ENCODE measurements around the gene CPSF4L. TPM values are rescaled to one million over a fixed set of nuclear protein-coding genes. Genes with fewer than 3 reads are reported as not detected.

Gene CPSF4L
- total and polyA plus RNA-seq, 2 of the 13 experiments (the other 11 are each of a cell fraction or from before 2014, with no cell fraction given), result 0.73 to 1.6 TPM

DNA sequence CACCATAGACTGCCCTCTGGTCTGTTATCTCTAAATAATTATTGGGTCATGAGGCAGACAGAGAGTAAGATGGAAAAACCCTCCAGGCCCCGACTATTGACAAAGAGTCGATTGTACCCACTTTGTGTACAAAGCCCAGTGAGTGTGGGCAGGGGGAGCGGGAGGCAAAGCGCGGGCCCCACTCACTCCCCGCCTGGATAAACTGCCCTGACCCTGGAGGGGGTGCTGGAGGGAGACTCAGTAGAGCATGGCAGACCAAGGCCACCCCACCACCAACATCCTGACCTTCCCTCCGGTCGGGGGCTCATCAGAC lies 11.2 kb upstream of the CPSF4L start (continued):
- peak; percentile 84; the same call in 1 of the 2 replicates for TF ChIP-seq TFDP1 (CRISPR knock-in tag; IDR thresholded peaks at IDR 0.05; ENCODE audit: borderline replicate concordance)
- TF ChIP-seq ZNF780A (CRISPR knock-in tag; IDR thresholded peaks at IDR 0.05), result no peak
- no peak for TF ChIP-seq SCMH1 (CRISPR knock-in tag; IDR thresholded peaks at IDR 0.05; ENCODE audit: borderline replicate concordance)
- 0 out of 2 replicates have a peak, but pooled peaks have one; percentile 16 for TF ChIP-seq ZNF12 (CRISPR knock-in tag; IDR thresholded peaks at IDR 0.05)
- no peak for TF ChIP-seq ZNF619 (CRISPR knock-in tag; IDR thresholded peaks at IDR 0.05)
- no peak for TF ChIP-seq ZNF160 (CRISPR knock-in tag; IDR thresholded peaks at IDR 0.05)
- peak; percentile 71; the same call in 1 of the 2 replicates for TF ChIP-seq MIXL1 (CRISPR knock-in tag; IDR thresholded peaks at IDR 0.05)
- no peak for TF ChIP-seq ZNF616 (CRISPR knock-in tag; IDR thresholded peaks at IDR 0.05; ENCODE audit: low read depth)
- no peak for TF ChIP-seq ZNF784 (CRISPR knock-in tag; IDR thresholded peaks at IDR 0.05; ENCODE audit: borderline replicate concordance)
- peak; percentile 88 for TF ChIP-seq TFDP2 (CRISPR knock-in tag; IDR thresholded peaks at IDR 0.05)
- peak; percentile 73 for TF ChIP-seq TCF7 (IDR thresholded peaks at IDR 0.05; ENCODE audit: low read depth)
- TF ChIP-seq HNF4G (IDR thresholded peaks at IDR 0.05; ENCODE audit: borderline replicate concordance, low read depth, low read length), result peak; percentile 67; the same call in 1 of the 2 replicates
- peak; percentile 79; the same call in 1 of the 2 replicates for TF ChIP-seq HNF4G (CRISPR knock-in tag; IDR thresholded peaks at IDR 0.05; ENCODE audit: borderline replicate concordance, low read depth)
- peak; percentile 61; the same call in 1 of the 2 replicates for TF ChIP-seq SMAD3 (CRISPR knock-in tag; IDR thresholded peaks at IDR 0.05)
- peak; percentile 66; the same call in 1 of the 2 replicates for TF ChIP-seq E2F2 (CRISPR knock-in tag; IDR thresholded peaks at IDR 0.05; ENCODE audit: borderline replicate concordance)
- peak; percentile 84; the same call in 1 of the 2 replicates for TF ChIP-seq RERE (CRISPR knock-in tag; IDR thresholded peaks at IDR 0.05; ENCODE audit: low read depth)
- 0 out of 2 replicates have a peak, but pooled peaks have one; percentile 46 for TF ChIP-seq ZSCAN29 (CRISPR knock-in tag; conservative IDR thresholded peaks at IDR 0.05)
- TF ChIP-seq ZNF740 (CRISPR knock-in tag; IDR thresholded peaks at IDR 0.05), result peak; percentile 88
- TF ChIP-seq CREM (IDR thresholded peaks at IDR 0.05), result peak; percentile 83
- no peak for TF ChIP-seq CREM (CRISPR knock-in tag; IDR thresholded peaks at IDR 0.05)
- TF ChIP-seq MATR3 (CRISPR knock-in tag; IDR thresholded peaks at IDR 0.05), result no peak
- TF ChIP-seq ZNF773 (CRISPR knock-in tag; IDR thresholded peaks at IDR 0.05; ENCODE audit: borderline replicate concordance), result peak; percentile 17; the same call in 1 of the 2 replicates

Measured in HepG2 (cell line).